Stimulated activated naive B cell treated with anti-CD40 and anti-IgM and Interleukin-4, amounts not matched to agents 10 μg/mL and 1 μg/mL and 100 μg/mL, for 72 hours (primary cell): ENCODE results near the gene C2orf92.

ENCODE experiments used
- ATAC-seq, 2 donors: fragments of 150-1000 bp; cut with Tn5 transposase; replicated peaks; 2 replicates each; pipeline ENCODE4 v1.10.0; 2021; ENCODE audit warnings: moderate library complexity in 1 of 2
- DNase-seq: peaks from one replicate; pipeline ENCODE4 v3.0.0; 2021
- H3K27ac Mint-ChIP-seq: one replicate; pipeline ENCODE4 v1.8.0; 2022; ENCODE audit warnings: mild to moderate bottlenecking, mixed read lengths
- H3K27me3 Mint-ChIP-seq, 2 donors: one replicate each; pipeline ENCODE4 v1.8.0; 2022; ENCODE audit warnings: mixed read lengths in 2 of 2
- H3K36me3 Mint-ChIP-seq, 2 donors: one replicate each; pipeline ENCODE4 v1.8.0; 2022; ENCODE audit warnings: mixed read lengths in 2 of 2, mild to moderate bottlenecking in 1 of 2
- H3K4me1 Mint-ChIP-seq, 2 donors: one replicate each; pipeline ENCODE4 v1.8.0; 2022; ENCODE audit warnings: mixed read lengths in 2 of 2, mild to moderate bottlenecking in 1 of 2
- H3K4me3 Mint-ChIP-seq, 2 donors: one replicate each; pipeline ENCODE4 v1.8.0; 2022; ENCODE audit warnings: mild to moderate bottlenecking in 2 of 2, mixed read lengths in 2 of 2, moderate library complexity in 1 of 2
- H3K9me3 Mint-ChIP-seq, 2 donors: one replicate each; pipeline ENCODE4 v1.8.0; 2022; ENCODE audit warnings: mixed read lengths in 2 of 2, mild to moderate bottlenecking in 1 of 2

The C2orf92 gene

DNA sequence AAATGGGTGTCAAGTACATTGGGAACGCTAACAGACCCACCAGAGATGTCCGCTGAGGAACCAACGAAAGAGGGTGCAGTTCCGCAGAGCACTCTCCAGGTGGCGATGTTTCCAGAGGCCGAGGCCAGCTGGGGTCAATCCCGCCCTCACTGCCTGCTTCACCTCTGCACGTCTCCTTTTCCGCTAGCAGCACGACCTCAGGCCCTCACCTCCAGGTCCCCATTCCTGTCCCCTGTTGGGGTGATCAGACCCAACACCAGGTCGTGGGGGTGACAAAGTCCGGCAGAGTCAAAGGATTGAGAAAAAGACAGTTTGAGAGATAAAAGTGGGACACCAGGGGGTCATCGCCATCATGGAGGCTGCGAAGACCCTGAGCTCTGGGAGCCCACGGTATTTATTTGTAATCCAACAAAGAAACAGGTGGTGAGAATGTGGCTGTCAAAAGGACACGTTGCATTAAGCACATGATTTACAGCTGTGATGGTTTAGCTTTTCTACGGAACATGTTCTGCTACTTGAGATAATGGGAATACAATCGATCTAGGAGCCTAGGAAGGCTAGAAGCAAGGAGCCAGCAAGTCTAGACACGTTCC lies 71.2 kb downstream of the C2orf92 start:
- DNase-seq (peak; percentile 21), ATAC-seq (peak; percentile 65 to 71)
- peaks cover 16 to 25% of the 10 kb centered on the region in 2 donors for H3K36me3 Mint-ChIP-seq
- no peak overlapping the region for H3K27ac Mint-ChIP-seq
- H3K4me3 Mint-ChIP-seq: peak overlapping the region in 1 of 2 donors; percentile 4
- H3K27me3 Mint-ChIP-seq: no peaks in the 10 kb centered on the region
- no peaks in the 10 kb centered on the region for H3K9me3 Mint-ChIP-seq
- peaks cover 14 to 17% of the 10 kb centered on the region in 2 donors for H3K4me1 Mint-ChIP-seq

DNA sequence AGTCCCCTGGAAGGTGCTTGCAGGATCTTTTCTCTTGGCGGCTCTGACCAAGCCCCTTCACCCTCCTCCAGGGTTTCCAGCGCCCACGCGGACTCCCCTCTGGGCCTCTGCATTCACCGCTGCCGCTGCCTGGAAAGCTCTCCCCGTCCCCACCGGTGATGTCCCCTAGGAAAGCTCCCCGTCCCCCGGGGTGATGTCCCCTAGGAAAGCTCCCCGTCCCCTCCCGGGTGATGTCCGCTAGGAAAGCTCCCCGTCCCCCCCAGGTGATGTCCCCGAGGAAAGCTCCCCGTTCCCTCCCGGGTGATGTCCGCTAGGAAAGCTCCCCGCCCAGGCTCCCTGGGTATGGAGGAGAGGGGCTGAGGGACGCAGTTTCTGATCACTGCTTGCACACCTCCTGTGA lies 71.7 kb downstream of the C2orf92 start:
- no peaks in the 10 kb centered on the region for H3K27me3 Mint-ChIP-seq
- H3K27ac Mint-ChIP-seq: peak overlapping the region; percentile 56
- no peaks in the 10 kb centered on the region for H3K9me3 Mint-ChIP-seq
- peaks cover 17 to 29% of the 10 kb centered on the region in 2 donors for H3K36me3 Mint-ChIP-seq
- ATAC-seq (no peak), DNase-seq (no peak)
- H3K4me3 Mint-ChIP-seq: no peak overlapping the region
- H3K4me1 Mint-ChIP-seq: peaks cover 17 to 22% of the 10 kb centered on the region in 2 donors

- peaks cover 17 to 22% of the 10 kb centered on the region in 2 donors for H3K4me1 Mint-ChIP-seq
- peaks cover 19 to 29% of the 10 kb centered on the region in 2 donors for H3K36me3 Mint-ChIP-seq
- H3K27me3 Mint-ChIP-seq: no peaks in the 10 kb centered on the region
- no peaks in the 10 kb centered on the region for H3K9me3 Mint-ChIP-seq
- ATAC-seq (no peak), DNase-seq (no peak)
- peak overlapping the region; percentile 56 for H3K27ac Mint-ChIP-seq
- H3K4me3 Mint-ChIP-seq: no peak overlapping the region
Measured at GRCh38 chr2:97741686-97742085, 72.2 kb downstream of the C2orf92 start.

GRCh38 chr2:97742381-97742847 lies 72.9 kb downstream of the C2orf92 start:
- Mint-ChIP-seq H3K27me3 (no peaks in the 10 kb centered on the region), H3K36me3 (peaks cover 23 to 32% of the 10 kb centered on the region in 2 donors), H3K9me3 (no peaks in the 10 kb centered on the region), H3K4me3 (no peak overlapping the region), H3K27ac (peak overlapping the region; percentile 43), H3K4me1 (peaks cover 19 to 22% of the 10 kb centered on the region in 2 donors)
- ATAC-seq (no peak), DNase-seq (no peak)

GRCh38 chr2:97743913-97744312 lies 74.4 kb downstream of the C2orf92 start:
- ATAC-seq (no peak), DNase-seq (no peak)
- H3K9me3 Mint-ChIP-seq: no peaks in the 10 kb centered on the region
- peaks cover 28 to 38% of the 10 kb centered on the region in 2 donors for H3K36me3 Mint-ChIP-seq
- no peaks in the 10 kb centered on the region for H3K27me3 Mint-ChIP-seq
- H3K27ac Mint-ChIP-seq: no peak overlapping the region
- H3K4me3 Mint-ChIP-seq: no peak overlapping the region
- peaks cover 21 to 31% of the 10 kb centered on the region in 2 donors for H3K4me1 Mint-ChIP-seq

GRCh38 chr2:97745474-97746174 lies 76.1 kb downstream of the C2orf92 start:
- peaks cover 3 to 4% of the 10 kb centered on the region in 2 donors for H3K9me3 Mint-ChIP-seq
- no peak overlapping the region for H3K4me3 Mint-ChIP-seq
- H3K27me3 Mint-ChIP-seq: no peaks in the 10 kb centered on the region
- peaks cover 38 to 49% of the 10 kb centered on the region in 2 donors for H3K36me3 Mint-ChIP-seq
- ATAC-seq: peak; percentile 55 to 63
- peaks cover 23 to 33% of the 10 kb centered on the region in 2 donors for H3K4me1 Mint-ChIP-seq
- DNase-seq: no peak
- no peak overlapping the region for H3K27ac Mint-ChIP-seq

- no peak overlapping the region for H3K4me3 Mint-ChIP-seq
- H3K27ac Mint-ChIP-seq: no peak overlapping the region
- ATAC-seq (no peak), DNase-seq (no peak)
- no peaks in the 10 kb centered on the region for H3K27me3 Mint-ChIP-seq
- H3K9me3 Mint-ChIP-seq: peaks cover 3 to 4% of the 10 kb centered on the region in 2 donors
- peaks cover 46 to 60% of the 10 kb centered on the region in 2 donors for H3K36me3 Mint-ChIP-seq
- peaks cover 19 to 30% of the 10 kb centered on the region in 2 donors for H3K4me1 Mint-ChIP-seq
Measured at GRCh38 chr2:97747285-97747684, 77.8 kb downstream of the C2orf92 start.

- H3K36me3 Mint-ChIP-seq: peaks cover 46 to 62% of the 10 kb centered on the region in 2 donors
- no peaks in the 10 kb centered on the region for H3K27me3 Mint-ChIP-seq
- no peak overlapping the region for H3K27ac Mint-ChIP-seq
- DNase-seq: no peak
- H3K4me3 Mint-ChIP-seq: no peak overlapping the region
- no peak for ATAC-seq
- H3K9me3 Mint-ChIP-seq: peaks cover 3 to 4% of the 10 kb centered on the region in 2 donors
- H3K4me1 Mint-ChIP-seq: peaks cover 19 to 26% of the 10 kb centered on the region in 2 donors
Measured at GRCh38 chr2:97747716-97748115, 78.2 kb downstream of the C2orf92 start.

DNA sequence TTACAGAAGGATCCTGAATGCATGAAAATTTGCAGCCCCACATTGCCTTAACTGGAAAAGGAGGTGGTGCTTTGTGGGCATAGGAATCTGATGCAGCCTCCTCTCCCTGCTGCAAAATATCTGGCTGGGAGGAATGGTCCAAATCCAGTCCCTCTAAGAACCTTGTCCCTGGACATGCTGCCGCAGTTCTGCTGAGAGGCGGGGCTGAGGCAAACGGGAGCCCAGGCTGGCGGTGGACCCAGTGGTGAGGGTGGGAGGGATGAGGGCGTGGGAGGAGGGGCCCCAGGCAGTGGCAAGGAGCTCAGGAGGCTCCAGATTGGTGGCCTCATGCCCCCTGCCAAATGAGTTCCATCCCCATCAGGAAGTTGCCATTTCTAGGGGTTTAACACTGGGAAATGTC lies 80.1 kb downstream of the C2orf92 start:
- Mint-ChIP-seq H3K36me3 (peaks cover 36 to 52% of the 10 kb centered on the region in 2 donors), H3K9me3 (peaks cover 3 to 4% of the 10 kb centered on the region in 2 donors), H3K27me3 (no peaks in the 10 kb centered on the region), H3K4me3 (no peak overlapping the region), H3K27ac (no peak overlapping the region), H3K4me1 (peaks cover 19 to 25% of the 10 kb centered on the region in 2 donors)
- no peak for ATAC-seq
- DNase-seq: no peak

GRCh38 chr2:97750017-97750416 lies 80.5 kb downstream of the C2orf92 start:
- Mint-ChIP-seq H3K9me3 (peaks cover 3 to 4% of the 10 kb centered on the region in 2 donors), H3K36me3 (peaks cover 36 to 56% of the 10 kb centered on the region in 2 donors), H3K27ac (no peak overlapping the region), H3K27me3 (no peaks in the 10 kb centered on the region), H3K4me3 (no peak overlapping the region), H3K4me1 (peaks cover 19 to 25% of the 10 kb centered on the region in 2 donors)
- DNase-seq (no peak), ATAC-seq (no peak)

DNA sequence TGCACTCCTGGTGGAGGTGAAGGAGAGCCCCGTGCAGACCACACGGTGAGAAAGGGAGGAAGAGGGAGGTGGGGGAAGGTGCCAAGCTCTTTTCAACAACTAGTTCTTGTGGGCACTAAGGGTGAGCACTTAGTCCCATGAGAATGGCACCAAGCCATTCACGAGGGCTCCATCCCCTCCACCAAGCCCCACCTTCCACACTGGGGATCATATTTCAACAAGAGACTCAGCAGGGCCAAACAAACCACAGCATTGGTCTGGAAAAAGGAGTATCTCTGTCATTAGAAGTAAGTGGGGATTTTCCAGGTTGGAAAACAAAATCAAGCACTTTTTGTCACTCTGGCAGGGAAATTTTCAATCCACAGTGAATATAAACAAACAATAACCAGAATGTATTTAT lies 82.2 kb downstream of the C2orf92 start:
- no peaks in the 10 kb centered on the region for H3K27me3 Mint-ChIP-seq
- H3K36me3 Mint-ChIP-seq: peaks cover 30 to 61% of the 10 kb centered on the region in 2 donors
- H3K4me3 Mint-ChIP-seq: no peak overlapping the region
- DNase-seq (no peak), ATAC-seq (no peak)
- H3K9me3 Mint-ChIP-seq: peaks cover 3 to 4% of the 10 kb centered on the region in 2 donors
- H3K27ac Mint-ChIP-seq: no peak overlapping the region
- peaks cover 12 to 20% of the 10 kb centered on the region in 2 donors for H3K4me1 Mint-ChIP-seq
